LNCAP (cell line): ENCODE results near the gene TGFBR2.

Experiments used
- TF ChIP-seq, protein P1 (sequence below): fragments of 450-650 bp; IDR thresholded peaks from 2 replicates; pipeline ENCODE4 v1.5.1; 2017; ENCODE audit warnings: mild to moderate bottlenecking

Gene TGFBR2

DNA sequence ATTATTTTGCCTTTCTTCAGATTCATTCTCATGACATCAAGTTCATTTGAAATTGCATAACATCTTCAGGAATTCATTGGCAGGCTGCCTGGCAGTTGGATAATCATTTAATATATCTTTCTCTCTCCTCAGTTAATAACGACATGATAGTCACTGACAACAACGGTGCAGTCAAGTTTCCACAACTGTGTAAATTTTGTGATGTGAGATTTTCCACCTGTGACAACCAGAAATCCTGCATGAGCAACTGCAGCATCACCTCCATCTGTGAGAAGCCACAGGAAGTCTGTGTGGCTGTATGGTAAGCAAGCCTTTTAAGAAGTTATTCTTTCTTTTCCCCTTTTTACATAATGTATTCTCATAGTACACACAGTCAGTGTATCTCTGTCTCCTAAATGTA lies 38.2 kb downstream of the TGFBR2 start:
- TF ChIP-seq, protein P1, sequence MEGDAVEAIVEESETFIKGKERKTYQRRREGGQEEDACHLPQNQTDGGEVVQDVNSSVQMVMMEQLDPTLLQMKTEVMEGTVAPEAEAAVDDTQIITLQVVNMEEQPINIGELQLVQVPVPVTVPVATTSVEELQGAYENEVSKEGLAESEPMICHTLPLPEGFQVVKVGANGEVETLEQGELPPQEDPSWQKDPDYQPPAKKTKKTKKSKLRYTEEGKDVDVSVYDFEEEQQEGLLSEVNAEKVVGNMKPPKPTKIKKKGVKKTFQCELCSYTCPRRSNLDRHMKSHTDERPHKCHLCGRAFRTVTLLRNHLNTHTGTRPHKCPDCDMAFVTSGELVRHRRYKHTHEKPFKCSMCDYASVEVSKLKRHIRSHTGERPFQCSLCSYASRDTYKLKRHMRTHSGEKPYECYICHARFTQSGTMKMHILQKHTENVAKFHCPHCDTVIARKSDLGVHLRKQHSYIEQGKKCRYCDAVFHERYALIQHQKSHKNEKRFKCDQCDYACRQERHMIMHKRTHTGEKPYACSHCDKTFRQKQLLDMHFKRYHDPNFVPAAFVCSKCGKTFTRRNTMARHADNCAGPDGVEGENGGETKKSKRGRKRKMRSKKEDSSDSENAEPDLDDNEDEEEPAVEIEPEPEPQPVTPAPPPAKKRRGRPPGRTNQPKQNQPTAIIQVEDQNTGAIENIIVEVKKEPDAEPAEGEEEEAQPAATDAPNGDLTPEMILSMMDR: no peak

DNA sequence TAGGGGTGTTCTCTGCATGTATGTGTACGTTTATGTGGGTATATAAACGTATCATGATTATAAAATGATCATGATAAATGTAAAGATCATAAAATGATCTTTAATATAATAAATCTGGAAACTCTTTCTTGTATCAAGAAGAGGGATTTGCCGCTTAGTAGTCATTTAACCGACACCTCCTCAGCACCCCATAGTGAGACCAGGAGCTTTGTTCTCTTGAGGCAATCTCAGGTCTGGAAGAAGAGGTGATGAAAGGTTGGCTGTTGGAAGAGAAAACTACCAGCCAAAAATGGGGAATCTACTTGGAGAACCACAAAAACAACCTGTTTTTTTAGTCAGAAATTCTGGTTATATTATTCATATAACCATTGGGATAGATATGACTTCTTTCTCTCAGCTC lies 38.7 kb downstream of the TGFBR2 start:
- TF ChIP-seq, protein P1: no peak

DNA sequence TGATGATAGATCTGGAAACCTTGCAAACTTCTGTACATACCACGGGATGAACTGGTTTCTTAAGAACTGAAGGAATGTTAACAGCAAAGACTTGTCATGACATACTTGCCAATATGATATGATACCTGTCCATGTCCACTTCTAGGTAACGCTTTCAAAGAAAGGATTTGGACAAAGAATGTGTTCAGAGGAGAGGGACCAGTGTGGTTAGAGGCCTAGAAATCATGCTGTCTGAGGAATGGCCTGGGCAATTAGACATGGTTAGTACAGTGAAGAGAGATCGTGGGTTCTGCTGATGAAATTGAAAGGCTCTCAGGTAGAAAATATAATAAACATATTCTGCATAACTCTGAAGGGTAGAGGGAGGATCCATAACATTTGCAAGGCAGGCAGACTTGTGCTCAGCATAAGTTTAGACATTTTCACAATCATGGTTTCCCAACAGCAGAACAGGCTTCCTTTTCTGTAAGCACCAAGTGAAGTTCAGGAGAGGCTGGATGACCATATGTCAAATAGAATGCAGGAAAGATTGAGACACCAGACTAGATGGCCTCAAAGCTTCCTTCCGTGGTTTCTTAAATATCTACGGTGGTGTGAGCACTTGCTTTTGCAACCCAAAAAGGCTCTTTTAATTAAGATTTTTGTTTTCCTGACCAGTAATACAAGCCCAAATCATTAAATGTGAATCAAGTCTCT lies 39.9 kb downstream of the TGFBR2 start:
- TF ChIP-seq, protein P1: no peak

DNA sequence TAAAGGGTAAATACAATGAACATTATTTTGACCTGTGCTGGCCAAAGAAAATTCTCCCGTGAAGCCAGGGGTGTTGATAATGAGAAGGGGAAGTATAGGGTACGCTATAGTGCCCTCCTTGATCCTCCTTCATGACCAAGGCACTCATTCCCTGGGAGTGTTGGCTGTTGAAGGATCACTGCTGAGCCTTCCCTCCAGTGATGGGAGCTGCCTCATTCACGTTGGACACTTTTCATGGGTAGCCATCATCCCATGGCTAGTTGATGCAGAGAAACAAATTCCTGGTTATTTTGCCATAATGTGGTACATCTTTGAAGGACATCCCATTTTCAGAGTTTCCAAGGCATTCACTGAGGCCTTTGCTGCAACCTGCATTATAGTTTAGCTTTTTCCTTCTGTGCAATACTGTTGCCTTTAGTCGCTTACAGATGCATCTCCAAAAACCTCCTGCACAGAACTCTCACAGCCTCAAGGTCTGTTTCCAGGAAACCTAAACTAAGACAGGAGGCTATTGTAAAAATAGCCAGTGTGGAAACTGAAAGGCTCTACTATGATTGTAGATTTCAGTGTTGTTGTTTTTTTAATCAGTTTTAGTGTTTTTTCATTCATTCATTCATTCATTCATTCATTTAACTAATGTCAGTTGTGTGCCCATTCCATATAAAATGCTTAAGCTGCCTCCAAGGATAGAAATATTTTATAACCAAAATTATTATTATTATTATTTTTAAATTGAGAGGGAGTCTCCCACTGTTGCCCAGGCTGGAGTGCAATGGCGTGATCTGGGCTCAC lies 40.8 kb downstream of the TGFBR2 start:
- TF ChIP-seq, protein P1: no peak

DNA sequence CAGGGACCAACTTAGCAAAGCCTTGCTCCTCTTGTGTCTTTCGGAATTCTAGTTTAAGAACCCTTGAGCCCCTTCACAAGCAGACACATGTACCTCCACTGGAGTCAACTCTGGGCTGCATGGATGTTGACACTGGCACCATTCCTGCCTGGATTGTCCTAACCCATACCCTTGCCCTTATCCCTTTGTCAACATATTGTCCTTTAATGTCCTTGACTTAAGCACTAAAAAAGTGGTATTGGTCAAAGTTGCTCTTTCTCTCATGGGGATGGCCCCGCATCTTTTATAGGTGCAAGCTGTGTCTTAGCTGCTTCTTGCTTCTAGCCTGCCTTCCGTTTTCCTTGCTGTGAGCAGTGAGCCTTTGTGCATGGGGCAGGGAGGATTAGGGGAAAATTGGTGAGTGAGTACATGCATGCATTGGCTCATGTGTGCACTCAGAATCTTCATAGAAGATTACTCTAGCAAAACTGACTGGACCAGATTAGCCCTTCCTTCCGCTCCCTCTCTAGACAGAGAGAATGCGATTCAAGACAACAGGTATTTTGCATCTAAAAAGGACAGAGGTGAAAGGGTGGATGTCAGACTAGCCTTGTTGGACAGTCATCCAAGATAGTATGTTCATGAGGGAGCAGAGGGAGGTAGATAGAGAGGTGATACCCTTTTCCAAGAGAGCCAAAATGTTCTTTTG lies 42.4 kb downstream of the TGFBR2 start:
- TF ChIP-seq, protein P1: no peak

DNA sequence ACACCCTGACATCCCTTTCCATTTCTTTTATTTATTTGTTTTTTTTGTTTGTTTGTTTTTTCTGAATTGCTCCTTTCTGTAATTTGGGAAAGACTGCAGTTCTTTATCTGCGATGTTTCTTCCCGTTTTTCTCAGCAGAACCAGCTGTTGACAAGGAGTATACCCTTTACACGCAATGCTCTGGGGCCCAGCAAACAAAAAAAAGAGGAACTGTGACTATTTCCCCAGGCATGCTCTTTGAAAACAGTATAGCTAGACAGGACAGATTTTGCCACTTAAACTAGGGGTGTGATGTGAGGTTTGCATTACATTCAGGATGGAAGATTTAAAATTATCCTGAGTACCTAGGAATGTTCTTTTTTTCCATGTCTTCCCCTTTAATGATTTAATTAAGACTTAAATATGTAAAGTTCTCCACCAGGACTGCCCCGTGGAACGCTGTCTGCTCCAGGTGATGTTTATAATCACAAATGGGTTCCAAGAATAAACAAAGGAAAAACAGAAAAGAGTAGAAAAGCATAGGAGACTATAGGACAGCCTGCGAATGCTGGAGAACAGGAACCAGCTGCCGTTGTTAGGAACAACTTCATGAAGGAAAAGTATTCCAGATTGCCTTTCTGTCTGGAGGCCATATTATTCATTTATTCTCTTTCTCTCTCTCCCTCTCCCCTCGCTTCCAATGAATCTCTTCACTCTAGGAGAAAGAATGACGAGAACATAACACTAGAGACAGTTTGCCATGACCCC lies 43.3 kb downstream of the TGFBR2 start:
- TF ChIP-seq, protein P1: no peak

DNA sequence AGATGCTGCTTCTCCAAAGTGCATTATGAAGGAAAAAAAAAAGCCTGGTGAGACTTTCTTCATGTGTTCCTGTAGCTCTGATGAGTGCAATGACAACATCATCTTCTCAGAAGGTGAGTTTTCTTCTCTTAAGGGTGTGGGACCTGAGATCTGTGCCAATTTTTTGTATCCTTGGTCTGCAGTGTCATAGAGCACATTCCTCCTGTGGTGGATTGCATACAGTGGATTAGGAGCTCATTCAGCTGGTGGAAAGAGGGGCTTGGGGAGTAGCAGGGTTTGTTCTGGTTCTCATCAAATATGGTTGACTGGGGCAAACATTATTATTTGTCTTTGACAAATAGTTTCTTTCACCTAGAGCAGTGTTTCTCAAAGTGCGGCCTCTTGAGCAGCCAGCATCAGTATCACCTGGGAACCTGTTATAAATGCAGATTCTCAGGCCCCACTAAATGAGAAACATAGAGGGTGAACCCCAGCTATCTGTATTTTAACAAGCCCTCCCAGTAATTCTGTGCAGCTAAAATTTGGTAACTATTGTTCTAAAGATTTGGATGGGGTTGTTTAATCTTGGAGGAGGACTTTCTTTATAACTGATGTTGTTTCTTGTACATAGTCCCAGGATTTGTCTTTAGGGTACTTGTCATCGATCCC lies 44.1 kb downstream of the TGFBR2 start:
- TF ChIP-seq, protein P1: no peak
